ENCODE measurements around the gene KIF26B.

Gene KIF26B

GRCh38 chr1:245270063-245270462 is 115.3 kb downstream of the KIF26B start:
- no peaks in the 10 kb centered on the region for H3K36me3 ChIP-seq (ENCODE audit: control insufficient read depth, insufficient read depth, low read length)

GRCh38 chr1:245270972-245271371 is 116.2 kb downstream of the KIF26B start:
- WGBS, 2 experiments: 96% methylated on average over 1 of the region's 1 CpG
- no peaks in the 10 kb centered on the region for H3K36me3 ChIP-seq (ENCODE audit: control insufficient read depth, insufficient read depth, low read length)
- H3K9me3 ChIP-seq (ENCODE audit: control insufficient read depth, low read length): no peaks in the 10 kb centered on the region
- H3K4me1 ChIP-seq (ENCODE audit: control insufficient read depth, insufficient read depth, low read length): no peaks in the 10 kb centered on the region
- H3K27me3 ChIP-seq (ENCODE audit: control insufficient read depth, insufficient read depth, low read length, poor library complexity, severe bottlenecking): no peaks in the 10 kb centered on the region
- H3K4me3 ChIP-seq (ENCODE audit: insufficient read depth, low read depth, low read length): no peak overlapping the region
- no peak overlapping the region for H3K27ac ChIP-seq (ENCODE audit: insufficient read depth, low read depth, low read length, poor library complexity, severe bottlenecking)

More at GRCh38 chr1:245270063-245270462, 115.3 kb downstream of the KIF26B start:
- Histone ChIP-seq H3K27ac (ENCODE audit: insufficient read depth, low read depth, low read length, poor library complexity, severe bottlenecking) (no peak overlapping the region), H3K9me3 (ENCODE audit: control insufficient read depth, low read length) (no peaks in the 10 kb centered on the region), H3K4me1 (ENCODE audit: control insufficient read depth, insufficient read depth, low read length) (no peaks in the 10 kb centered on the region), H3K27me3 (ENCODE audit: control insufficient read depth, insufficient read depth, low read length, poor library complexity, severe bottlenecking) (no peaks in the 10 kb centered on the region), H3K4me3 (ENCODE audit: insufficient read depth, low read depth, low read length) (no peak overlapping the region)

GRCh38 chr1:245272676-245273075 is 117.9 kb downstream of the KIF26B start:
- 94% methylated on average over 4 of the region's 4 CpGs for WGBS, 2 experiments

GRCh38 chr1:245276445-245276844 is 121.7 kb downstream of the KIF26B start:
- no peaks in the 10 kb centered on the region for H3K9me3 ChIP-seq (ENCODE audit: control insufficient read depth, low read length)
- WGBS, 2 experiments: 91% methylated on average over 5 of the region's 5 CpGs
- no peaks in the 10 kb centered on the region for H3K4me1 ChIP-seq (ENCODE audit: control insufficient read depth, insufficient read depth, low read length)

More at GRCh38 chr1:245272676-245273075, 117.9 kb downstream of the KIF26B start:
- H3K27ac ChIP-seq (ENCODE audit: insufficient read depth, low read depth, low read length, poor library complexity, severe bottlenecking): no peak overlapping the region
- H3K36me3 ChIP-seq (ENCODE audit: control insufficient read depth, insufficient read depth, low read length): no peaks in the 10 kb centered on the region
- H3K9me3 ChIP-seq (ENCODE audit: control insufficient read depth, low read length): no peaks in the 10 kb centered on the region
- H3K4me3 ChIP-seq (ENCODE audit: insufficient read depth, low read depth, low read length): no peak overlapping the region
- H3K4me1 ChIP-seq (ENCODE audit: control insufficient read depth, insufficient read depth, low read length): no peaks in the 10 kb centered on the region
- no peaks in the 10 kb centered on the region for H3K27me3 ChIP-seq (ENCODE audit: control insufficient read depth, insufficient read depth, low read length, poor library complexity, severe bottlenecking)

GRCh38 chr1:245277276-245277675 is 122.5 kb downstream of the KIF26B start:
- no peaks in the 10 kb centered on the region for H3K9me3 ChIP-seq (ENCODE audit: control insufficient read depth, low read length)
- WGBS, 2 experiments: 54 to 75% methylated on average over 3 of the region's 3 CpGs
- H3K4me3 ChIP-seq (ENCODE audit: insufficient read depth, low read depth, low read length): no peak overlapping the region
- H3K27me3 ChIP-seq (ENCODE audit: control insufficient read depth, insufficient read depth, low read length, poor library complexity, severe bottlenecking): no peaks in the 10 kb centered on the region
- H3K4me1 ChIP-seq (ENCODE audit: control insufficient read depth, insufficient read depth, low read length): no peaks in the 10 kb centered on the region
- no peak overlapping the region for H3K27ac ChIP-seq (ENCODE audit: insufficient read depth, low read depth, low read length, poor library complexity, severe bottlenecking)
- H3K36me3 ChIP-seq (ENCODE audit: control insufficient read depth, insufficient read depth, low read length): no peaks in the 10 kb centered on the region

More at GRCh38 chr1:245276445-245276844, 121.7 kb downstream of the KIF26B start:
- Histone ChIP-seq H3K36me3 (ENCODE audit: control insufficient read depth, insufficient read depth, low read length) (no peaks in the 10 kb centered on the region), H3K27me3 (ENCODE audit: control insufficient read depth, insufficient read depth, low read length, poor library complexity, severe bottlenecking) (no peaks in the 10 kb centered on the region), H3K27ac (ENCODE audit: insufficient read depth, low read depth, low read length, poor library complexity, severe bottlenecking) (no peak overlapping the region), H3K4me3 (ENCODE audit: insufficient read depth, low read depth, low read length) (no peak overlapping the region)

- Histone ChIP-seq H3K4me3 (ENCODE audit: insufficient read depth, low read depth, low read length) (no peak overlapping the region), H3K27ac (ENCODE audit: insufficient read depth, low read depth, low read length, poor library complexity, severe bottlenecking) (no peak overlapping the region), H3K4me1 (ENCODE audit: control insufficient read depth, insufficient read depth, low read length) (no peaks in the 10 kb centered on the region), H3K27me3 (ENCODE audit: control insufficient read depth, insufficient read depth, low read length, poor library complexity, severe bottlenecking) (no peaks in the 10 kb centered on the region), H3K36me3 (ENCODE audit: control insufficient read depth, insufficient read depth, low read length) (no peaks in the 10 kb centered on the region), H3K9me3 (ENCODE audit: control insufficient read depth, low read length) (peaks cover 2% of the 10 kb centered on the region)
- 92 to 95% methylated on average over 4 of the region's 4 CpGs for WGBS, 2 experiments
Observed at GRCh38 chr1:245278846-245279245, 124.1 kb downstream of the KIF26B start.

- H3K4me3 ChIP-seq (ENCODE audit: insufficient read depth, low read depth, low read length): no peak overlapping the region
- 88 to 97% methylated on average over 4 of the region's 4 CpGs for WGBS, 2 experiments
Observed at GRCh38 chr1:245279346-245279745, 124.6 kb downstream of the KIF26B start.

GRCh38 chr1:245283001-245283400 is 128.2 kb downstream of the KIF26B start:
- H3K27me3 ChIP-seq (ENCODE audit: control insufficient read depth, insufficient read depth, low read length, poor library complexity, severe bottlenecking): no peaks in the 10 kb centered on the region
- no peaks in the 10 kb centered on the region for H3K4me1 ChIP-seq (ENCODE audit: control insufficient read depth, insufficient read depth, low read length)
- H3K9me3 ChIP-seq (ENCODE audit: control insufficient read depth, low read length): peaks cover 2% of the 10 kb centered on the region
- no peak overlapping the region for H3K4me3 ChIP-seq (ENCODE audit: insufficient read depth, low read depth, low read length)
- 96 to 97% methylated on average over 12 of the region's 12 CpGs for WGBS, 2 experiments
- no peaks in the 10 kb centered on the region for H3K36me3 ChIP-seq (ENCODE audit: control insufficient read depth, insufficient read depth, low read length)
- H3K27ac ChIP-seq (ENCODE audit: insufficient read depth, low read depth, low read length, poor library complexity, severe bottlenecking): no peak overlapping the region

More at GRCh38 chr1:245279346-245279745, 124.6 kb downstream of the KIF26B start:
- no peaks in the 10 kb centered on the region for H3K27me3 ChIP-seq (ENCODE audit: control insufficient read depth, insufficient read depth, low read length, poor library complexity, severe bottlenecking)
- H3K9me3 ChIP-seq (ENCODE audit: control insufficient read depth, low read length): peaks cover 2% of the 10 kb centered on the region
- H3K4me1 ChIP-seq (ENCODE audit: control insufficient read depth, insufficient read depth, low read length): no peaks in the 10 kb centered on the region
- no peak overlapping the region for H3K27ac ChIP-seq (ENCODE audit: insufficient read depth, low read depth, low read length, poor library complexity, severe bottlenecking)
- no peaks in the 10 kb centered on the region for H3K36me3 ChIP-seq (ENCODE audit: control insufficient read depth, insufficient read depth, low read length)

- no peak overlapping the region for H3K27ac ChIP-seq (ENCODE audit: insufficient read depth, low read depth, low read length, poor library complexity, severe bottlenecking)
- H3K27me3 ChIP-seq (ENCODE audit: control insufficient read depth, insufficient read depth, low read length, poor library complexity, severe bottlenecking): no peaks in the 10 kb centered on the region
- no peaks in the 10 kb centered on the region for H3K4me1 ChIP-seq (ENCODE audit: control insufficient read depth, insufficient read depth, low read length)
- H3K9me3 ChIP-seq (ENCODE audit: control insufficient read depth, low read length): peaks cover 2% of the 10 kb centered on the region
- H3K36me3 ChIP-seq (ENCODE audit: control insufficient read depth, insufficient read depth, low read length): no peaks in the 10 kb centered on the region
- 93% methylated on average over 4 of the region's 4 CpGs for WGBS, 2 experiments
- H3K4me3 ChIP-seq (ENCODE audit: insufficient read depth, low read depth, low read length): no peak overlapping the region
Observed at GRCh38 chr1:245285168-245285567, 130.4 kb downstream of the KIF26B start.

GRCh38 chr1:245288796-245289195 is 134.0 kb downstream of the KIF26B start:
- 100% methylated on average over 1 of the region's 1 CpG; no CpG with 5 or more reads in 1 of the 2 experiments for WGBS, 2 experiments
- Histone ChIP-seq H3K27ac (ENCODE audit: insufficient read depth, low read depth, low read length, poor library complexity, severe bottlenecking) (no peak overlapping the region), H3K36me3 (ENCODE audit: control insufficient read depth, insufficient read depth, low read length) (no peaks in the 10 kb centered on the region), H3K4me3 (ENCODE audit: insufficient read depth, low read depth, low read length) (no peak overlapping the region), H3K4me1 (ENCODE audit: control insufficient read depth, insufficient read depth, low read length) (no peaks in the 10 kb centered on the region), H3K9me3 (ENCODE audit: control insufficient read depth, low read length) (no peaks in the 10 kb centered on the region), H3K27me3 (ENCODE audit: control insufficient read depth, insufficient read depth, low read length, poor library complexity, severe bottlenecking) (no peaks in the 10 kb centered on the region)

- Histone ChIP-seq H3K9me3 (ENCODE audit: control insufficient read depth, low read length) (no peaks in the 10 kb centered on the region), H3K4me1 (ENCODE audit: control insufficient read depth, insufficient read depth, low read length) (no peaks in the 10 kb centered on the region), H3K27me3 (ENCODE audit: control insufficient read depth, insufficient read depth, low read length, poor library complexity, severe bottlenecking) (no peaks in the 10 kb centered on the region), H3K4me3 (ENCODE audit: insufficient read depth, low read depth, low read length) (no peak overlapping the region), H3K36me3 (ENCODE audit: control insufficient read depth, insufficient read depth, low read length) (no peaks in the 10 kb centered on the region), H3K27ac (ENCODE audit: insufficient read depth, low read depth, low read length, poor library complexity, severe bottlenecking) (no peak overlapping the region)
- 56 to 60% methylated on average over 1 of the region's 1 CpG for whole genome bisulfite sequencing, 2 experiments
Observed at GRCh38 chr1:245290836-245291235, 136.1 kb downstream of the KIF26B start.
